ENCODE data around the gene TMEM238. TPM values are rescaled to one million over a fixed set of nuclear protein-coding genes. Genes with fewer than 3 reads are reported as not detected.

The TMEM238 gene
- total and polyA plus RNA-seq, 10 of the 15 experiments (the other 5 are each of a cell fraction or from before 2014, with no cell fraction given) = 0.05 to 16.9 (median 0.58) TPM; not detected in 1

DNA sequence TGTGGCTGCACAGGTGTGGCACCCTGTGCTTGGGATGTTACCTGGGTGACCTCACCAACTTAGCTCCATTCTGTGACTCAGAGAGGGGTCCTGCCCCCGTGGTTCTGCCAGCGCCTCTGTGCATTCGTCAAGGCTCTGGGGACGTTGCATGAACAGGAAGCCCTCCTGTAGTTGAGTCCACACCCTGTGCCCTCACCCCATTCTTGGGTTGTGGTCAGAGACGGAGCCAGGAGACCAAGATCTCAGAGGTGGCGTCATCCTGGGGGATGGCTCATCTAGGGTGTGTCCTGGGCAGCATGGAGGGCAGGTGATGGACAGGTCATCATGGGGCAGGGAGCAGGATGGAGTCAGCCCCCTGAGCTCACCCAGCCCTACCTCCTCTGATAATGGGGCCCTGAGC, 32.1 kb downstream of the TMEM238 start:
- BruUV-seq (replicated peaks) = no TSS peak
- peaks cover 4 to 13% of the 10 kb centered on the region in 2 experiments; a peak in 3 of 4 replicates for H3K27me3 ChIP-seq (replicated peaks in 1 of 2; ENCODE audit: control insufficient read depth in 2 of 2, insufficient read depth in 2 of 2, low read length in 1 of 2)
- ChIA-PET POLR2A (no interaction called here), SMC1A (ENCODE audit: uncharacterized antibody, unreplicated experiment) (interaction anchor here (1.1 kb wide), 1 partner anchor 13 kb away, joined by 3 read pairs; the partner anchor contains the start of gene KMT5C), RAD21 (ENCODE audit: unreplicated experiment) (no interaction called here), CTCF (no interaction called here)
- no peak overlapping the region for H3K9ac ChIP-seq (ENCODE audit: control insufficient read depth, insufficient read depth, low read length)
- no peaks in the 10 kb centered on the region; the same call in 1 of the 2 replicates for H3K4me1 ChIP-seq (ENCODE audit: control insufficient read depth, insufficient read depth, low read length)
- no peak for FAIRE-seq
- H3K9me3 ChIP-seq (replicated peaks; ENCODE audit: control insufficient read depth, insufficient read depth, low read length) = no peaks in the 10 kb centered on the region
- intact Hi-C loops (cut with micrococcal nuclease; ENCODE audit: unreplicated experiment) (no loop called here), in situ Hi-C loops (cut with MboI) (no loop called here)
- H3K36me3 ChIP-seq (ENCODE audit: control insufficient read depth in 2 of 2, insufficient read depth in 2 of 2, low read length in 1 of 2) = no peaks in the 10 kb centered on the region
- no peak for ATAC-seq
- no peak for DNase-seq (ENCODE audit: low read depth, low spot score)
- no peak overlapping the region for H3K4me3 ChIP-seq
- no peak overlapping the region for H2AFZ ChIP-seq (ENCODE audit: control insufficient read depth, low read depth, low read length)
- H3K79me2 ChIP-seq (ENCODE audit: control insufficient read depth, insufficient read depth, low read length) = no peaks in the 10 kb centered on the region
- 0% methylated on average over 6 of the region's 6 CpGs for WGBS (ENCODE audit: insufficient coverage, insufficient replicate concordance, low lambda C conversion rate, missing lambda C conversion rate)
- no peak overlapping the region for H3K27ac ChIP-seq (ENCODE audit: control insufficient read depth, insufficient read depth)
- no peaks in the 10 kb centered on the region; the same call in 1 of the 2 replicates for H4K20me1 ChIP-seq (ENCODE audit: control insufficient read depth, insufficient read depth)
- H3K4me2 ChIP-seq (ENCODE audit: control insufficient read depth, insufficient read depth) = no peak overlapping the region
- TF ChIP-seq CHD1 (IDR thresholded peaks at IDR 0.05; ENCODE audit: low read depth, low read length) (no peak), MTA2 (IDR thresholded peaks at IDR 0.05; ENCODE audit: low read depth) (no peak), GATAD2B (conservative IDR thresholded peaks at IDR 0.05; ENCODE audit: low read depth) (no peak), EZH2 (IDR thresholded peaks at IDR 0.05; ENCODE audit: borderline replicate concordance, control insufficient read depth, low read depth, low read length) (no peak), KAT2A (conservative IDR thresholded peaks at IDR 0.05; ENCODE audit: control insufficient read depth, low read depth, low read length) (no peak), NBN (IDR thresholded peaks at IDR 0.05) (no peak), RAD21 (IDR thresholded peaks at IDR 0.05; ENCODE audit: insufficient read depth, low read depth, low read length) (no peak), NR2F1 (conservative IDR thresholded peaks at IDR 0.05) (no peak), TAF1 (IDR thresholded peaks at IDR 0.05; ENCODE audit: borderline replicate concordance, low read depth, low read length) (no peak)
- TF ChIP-seq, protein P1, sequence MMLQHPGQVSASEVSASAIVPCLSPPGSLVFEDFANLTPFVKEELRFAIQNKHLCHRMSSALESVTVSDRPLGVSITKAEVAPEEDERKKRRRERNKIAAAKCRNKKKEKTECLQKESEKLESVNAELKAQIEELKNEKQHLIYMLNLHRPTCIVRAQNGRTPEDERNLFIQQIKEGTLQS (IDR thresholded peaks at IDR 0.05; ENCODE audit: borderline replicate concordance, extremely low read depth, low read depth, low read length) = no peak
- TF ChIP-seq, protein P2, sequence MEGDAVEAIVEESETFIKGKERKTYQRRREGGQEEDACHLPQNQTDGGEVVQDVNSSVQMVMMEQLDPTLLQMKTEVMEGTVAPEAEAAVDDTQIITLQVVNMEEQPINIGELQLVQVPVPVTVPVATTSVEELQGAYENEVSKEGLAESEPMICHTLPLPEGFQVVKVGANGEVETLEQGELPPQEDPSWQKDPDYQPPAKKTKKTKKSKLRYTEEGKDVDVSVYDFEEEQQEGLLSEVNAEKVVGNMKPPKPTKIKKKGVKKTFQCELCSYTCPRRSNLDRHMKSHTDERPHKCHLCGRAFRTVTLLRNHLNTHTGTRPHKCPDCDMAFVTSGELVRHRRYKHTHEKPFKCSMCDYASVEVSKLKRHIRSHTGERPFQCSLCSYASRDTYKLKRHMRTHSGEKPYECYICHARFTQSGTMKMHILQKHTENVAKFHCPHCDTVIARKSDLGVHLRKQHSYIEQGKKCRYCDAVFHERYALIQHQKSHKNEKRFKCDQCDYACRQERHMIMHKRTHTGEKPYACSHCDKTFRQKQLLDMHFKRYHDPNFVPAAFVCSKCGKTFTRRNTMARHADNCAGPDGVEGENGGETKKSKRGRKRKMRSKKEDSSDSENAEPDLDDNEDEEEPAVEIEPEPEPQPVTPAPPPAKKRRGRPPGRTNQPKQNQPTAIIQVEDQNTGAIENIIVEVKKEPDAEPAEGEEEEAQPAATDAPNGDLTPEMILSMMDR (IDR thresholded peaks at IDR 0.05 in 2 of 3, conservative IDR thresholded peaks at IDR 0.05 in 1 of 3; ENCODE audit: control insufficient read depth in 2 of 3, extremely low read depth in 1 of 3, insufficient read depth in 1 of 3, low read depth in 3 of 3, low read length in 3 of 3) = no peak
- TF ChIP-seq, protein P3, sequence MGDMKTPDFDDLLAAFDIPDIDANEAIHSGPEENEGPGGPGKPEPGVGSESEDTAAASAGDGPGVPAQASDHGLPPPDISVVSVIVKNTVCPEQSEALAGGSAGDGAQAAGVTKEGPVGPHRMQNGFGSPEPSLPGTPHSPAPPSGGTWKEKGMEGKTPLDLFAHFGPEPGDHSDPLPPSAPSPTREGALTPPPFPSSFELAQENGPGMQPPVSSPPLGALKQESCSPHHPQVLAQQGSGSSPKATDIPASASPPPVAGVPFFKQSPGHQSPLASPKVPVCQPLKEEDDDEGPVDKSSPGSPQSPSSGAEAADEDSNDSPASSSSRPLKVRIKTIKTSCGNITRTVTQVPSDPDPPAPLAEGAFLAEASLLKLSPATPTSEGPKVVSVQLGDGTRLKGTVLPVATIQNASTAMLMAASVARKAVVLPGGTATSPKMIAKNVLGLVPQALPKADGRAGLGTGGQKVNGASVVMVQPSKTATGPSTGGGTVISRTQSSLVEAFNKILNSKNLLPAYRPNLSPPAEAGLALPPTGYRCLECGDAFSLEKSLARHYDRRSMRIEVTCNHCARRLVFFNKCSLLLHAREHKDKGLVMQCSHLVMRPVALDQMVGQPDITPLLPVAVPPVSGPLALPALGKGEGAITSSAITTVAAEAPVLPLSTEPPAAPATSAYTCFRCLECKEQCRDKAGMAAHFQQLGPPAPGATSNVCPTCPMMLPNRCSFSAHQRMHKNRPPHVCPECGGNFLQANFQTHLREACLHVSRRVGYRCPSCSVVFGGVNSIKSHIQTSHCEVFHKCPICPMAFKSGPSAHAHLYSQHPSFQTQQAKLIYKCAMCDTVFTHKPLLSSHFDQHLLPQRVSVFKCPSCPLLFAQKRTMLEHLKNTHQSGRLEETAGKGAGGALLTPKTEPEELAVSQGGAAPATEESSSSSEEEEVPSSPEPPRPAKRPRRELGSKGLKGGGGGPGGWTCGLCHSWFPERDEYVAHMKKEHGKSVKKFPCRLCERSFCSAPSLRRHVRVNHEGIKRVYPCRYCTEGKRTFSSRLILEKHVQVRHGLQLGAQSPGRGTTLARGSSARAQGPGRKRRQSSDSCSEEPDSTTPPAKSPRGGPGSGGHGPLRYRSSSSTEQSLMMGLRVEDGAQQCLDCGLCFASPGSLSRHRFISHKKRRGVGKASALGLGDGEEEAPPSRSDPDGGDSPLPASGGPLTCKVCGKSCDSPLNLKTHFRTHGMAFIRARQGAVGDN (IDR thresholded peaks at IDR 0.05) = no peak
- TF ChIP-seq, protein P4, sequence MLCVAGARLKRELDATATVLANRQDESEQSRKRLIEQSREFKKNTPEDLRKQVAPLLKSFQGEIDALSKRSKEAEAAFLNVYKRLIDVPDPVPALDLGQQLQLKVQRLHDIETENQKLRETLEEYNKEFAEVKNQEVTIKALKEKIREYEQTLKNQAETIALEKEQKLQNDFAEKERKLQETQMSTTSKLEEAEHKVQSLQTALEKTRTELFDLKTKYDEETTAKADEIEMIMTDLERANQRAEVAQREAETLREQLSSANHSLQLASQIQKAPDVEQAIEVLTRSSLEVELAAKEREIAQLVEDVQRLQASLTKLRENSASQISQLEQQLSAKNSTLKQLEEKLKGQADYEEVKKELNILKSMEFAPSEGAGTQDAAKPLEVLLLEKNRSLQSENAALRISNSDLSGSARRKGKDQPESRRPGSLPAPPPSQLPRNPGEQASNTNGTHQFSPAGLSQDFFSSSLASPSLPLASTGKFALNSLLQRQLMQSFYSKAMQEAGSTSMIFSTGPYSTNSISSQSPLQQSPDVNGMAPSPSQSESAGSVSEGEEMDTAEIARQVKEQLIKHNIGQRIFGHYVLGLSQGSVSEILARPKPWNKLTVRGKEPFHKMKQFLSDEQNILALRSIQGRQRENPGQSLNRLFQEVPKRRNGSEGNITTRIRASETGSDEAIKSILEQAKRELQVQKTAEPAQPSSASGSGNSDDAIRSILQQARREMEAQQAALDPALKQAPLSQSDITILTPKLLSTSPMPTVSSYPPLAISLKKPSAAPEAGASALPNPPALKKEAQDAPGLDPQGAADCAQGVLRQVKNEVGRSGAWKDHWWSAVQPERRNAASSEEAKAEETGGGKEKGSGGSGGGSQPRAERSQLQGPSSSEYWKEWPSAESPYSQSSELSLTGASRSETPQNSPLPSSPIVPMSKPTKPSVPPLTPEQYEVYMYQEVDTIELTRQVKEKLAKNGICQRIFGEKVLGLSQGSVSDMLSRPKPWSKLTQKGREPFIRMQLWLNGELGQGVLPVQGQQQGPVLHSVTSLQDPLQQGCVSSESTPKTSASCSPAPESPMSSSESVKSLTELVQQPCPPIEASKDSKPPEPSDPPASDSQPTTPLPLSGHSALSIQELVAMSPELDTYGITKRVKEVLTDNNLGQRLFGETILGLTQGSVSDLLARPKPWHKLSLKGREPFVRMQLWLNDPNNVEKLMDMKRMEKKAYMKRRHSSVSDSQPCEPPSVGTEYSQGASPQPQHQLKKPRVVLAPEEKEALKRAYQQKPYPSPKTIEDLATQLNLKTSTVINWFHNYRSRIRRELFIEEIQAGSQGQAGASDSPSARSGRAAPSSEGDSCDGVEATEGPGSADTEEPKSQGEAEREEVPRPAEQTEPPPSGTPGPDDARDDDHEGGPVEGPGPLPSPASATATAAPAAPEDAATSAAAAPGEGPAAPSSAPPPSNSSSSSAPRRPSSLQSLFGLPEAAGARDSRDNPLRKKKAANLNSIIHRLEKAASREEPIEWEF (IDR thresholded peaks at IDR 0.05; ENCODE audit: insufficient replicate concordance, low read depth, low read length) = no peak
